ENCODE results near the gene LRRIQ4.

DNA sequence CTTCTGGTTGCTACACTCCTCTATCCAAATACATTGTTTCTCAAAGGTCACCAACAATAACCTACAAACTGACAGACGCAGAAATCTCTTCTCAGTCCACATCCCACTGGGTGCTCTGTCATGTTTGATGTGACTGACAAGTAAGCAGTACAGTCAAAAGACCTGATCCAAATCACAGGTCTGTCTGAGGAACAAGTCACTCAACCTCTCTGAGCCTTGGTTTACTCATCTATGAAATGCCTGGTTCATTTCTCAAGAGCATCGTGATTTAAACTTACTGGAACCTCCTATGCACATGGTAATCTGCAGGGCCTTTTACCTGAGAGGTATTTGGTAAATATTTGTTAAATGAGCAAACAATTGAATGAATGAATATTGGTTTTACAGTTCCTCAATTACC lies 51.6 kb downstream of the LRRIQ4 start:
- TF ChIP-seq MAX (IDR thresholded peaks at IDR 0.05), result no peak
- TF ChIP-seq, protein P1, sequence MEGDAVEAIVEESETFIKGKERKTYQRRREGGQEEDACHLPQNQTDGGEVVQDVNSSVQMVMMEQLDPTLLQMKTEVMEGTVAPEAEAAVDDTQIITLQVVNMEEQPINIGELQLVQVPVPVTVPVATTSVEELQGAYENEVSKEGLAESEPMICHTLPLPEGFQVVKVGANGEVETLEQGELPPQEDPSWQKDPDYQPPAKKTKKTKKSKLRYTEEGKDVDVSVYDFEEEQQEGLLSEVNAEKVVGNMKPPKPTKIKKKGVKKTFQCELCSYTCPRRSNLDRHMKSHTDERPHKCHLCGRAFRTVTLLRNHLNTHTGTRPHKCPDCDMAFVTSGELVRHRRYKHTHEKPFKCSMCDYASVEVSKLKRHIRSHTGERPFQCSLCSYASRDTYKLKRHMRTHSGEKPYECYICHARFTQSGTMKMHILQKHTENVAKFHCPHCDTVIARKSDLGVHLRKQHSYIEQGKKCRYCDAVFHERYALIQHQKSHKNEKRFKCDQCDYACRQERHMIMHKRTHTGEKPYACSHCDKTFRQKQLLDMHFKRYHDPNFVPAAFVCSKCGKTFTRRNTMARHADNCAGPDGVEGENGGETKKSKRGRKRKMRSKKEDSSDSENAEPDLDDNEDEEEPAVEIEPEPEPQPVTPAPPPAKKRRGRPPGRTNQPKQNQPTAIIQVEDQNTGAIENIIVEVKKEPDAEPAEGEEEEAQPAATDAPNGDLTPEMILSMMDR (IDR thresholded peaks at IDR 0.05; ENCODE audit: low read depth, low read length, missing input control), result no peak

All from liver (tissue), 2 donors.